Activated CD4-positive, alpha-beta T cell treated with anti-CD3 and anti-CD28 coated beads for 1 hour (primary cell): Measurements from ENCODE around the gene LPAR3.

ENCODE experiments used
- DNase-seq: peaks from one replicate; pipeline ENCODE4 v3.0.0-alpha.2; 2020

The LPAR3 gene

DNA sequence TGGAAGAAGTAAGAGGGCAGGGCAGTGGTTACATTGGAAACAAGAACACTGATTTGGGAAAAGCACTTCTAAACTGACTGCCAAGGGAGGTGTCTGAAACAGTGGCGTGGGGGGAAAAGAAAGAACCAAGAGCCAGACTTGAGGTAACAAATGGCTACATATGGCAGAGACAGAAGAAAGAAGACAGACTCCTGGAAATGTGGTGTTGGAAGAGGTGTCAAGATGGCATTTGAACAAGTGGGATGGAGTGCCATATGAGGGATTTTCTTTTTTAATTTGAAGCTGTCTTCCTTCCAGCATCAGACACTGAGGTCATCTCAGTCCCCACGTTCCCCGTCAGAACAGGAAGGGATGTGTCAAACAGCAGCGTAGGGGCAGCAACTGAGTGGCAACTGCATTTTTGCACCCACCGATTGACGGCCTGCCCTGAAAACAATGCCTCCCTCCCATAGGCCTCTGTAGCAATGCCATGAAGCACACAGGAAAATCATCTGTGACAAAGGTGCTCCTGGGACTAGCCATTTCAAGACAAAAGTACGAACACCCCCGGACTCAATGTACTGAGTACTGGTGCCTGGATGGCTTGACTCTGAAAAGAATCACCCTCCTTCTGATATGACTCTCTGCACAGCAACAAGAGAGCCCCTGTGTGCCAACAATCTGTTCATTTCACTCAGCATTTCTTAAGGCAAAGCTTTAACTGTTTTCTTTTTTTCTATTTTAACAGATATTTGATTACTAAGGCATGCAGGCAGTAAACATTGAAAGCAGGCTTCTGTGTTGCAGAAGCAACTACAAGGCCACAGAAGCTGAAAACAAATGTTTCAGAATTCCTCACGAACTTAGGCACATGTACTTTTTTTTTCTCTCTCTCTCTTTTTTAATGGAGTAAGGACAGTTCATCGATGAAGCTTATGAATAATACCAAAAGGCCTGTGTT lies 37.0 kb downstream of the LPAR3 start:
- no peak for DNase-seq

DNA sequence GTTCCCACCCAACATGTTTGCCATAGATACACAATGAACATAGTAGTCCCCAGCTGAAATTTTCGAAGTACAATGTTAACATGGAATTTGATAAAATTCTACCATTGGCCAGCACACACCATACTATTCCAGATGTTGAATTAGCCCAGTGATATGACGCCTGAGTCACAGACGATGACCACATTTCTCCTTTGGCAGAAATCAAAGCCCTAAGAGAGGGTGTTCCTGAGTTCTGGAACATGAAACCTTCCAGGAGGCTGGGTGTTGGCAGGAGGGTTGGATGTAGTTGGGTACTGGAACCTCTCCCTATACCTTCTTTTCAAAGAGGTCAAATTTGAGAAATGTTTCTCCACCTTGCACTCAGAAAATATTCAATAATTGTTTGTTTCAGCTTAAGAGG lies 37.8 kb downstream of the LPAR3 start:
- DNase-seq, result no peak

GRCh38 chr1:84853741-84854721 lies 39.0 kb downstream of the LPAR3 start:
- no peak for DNase-seq

DNA sequence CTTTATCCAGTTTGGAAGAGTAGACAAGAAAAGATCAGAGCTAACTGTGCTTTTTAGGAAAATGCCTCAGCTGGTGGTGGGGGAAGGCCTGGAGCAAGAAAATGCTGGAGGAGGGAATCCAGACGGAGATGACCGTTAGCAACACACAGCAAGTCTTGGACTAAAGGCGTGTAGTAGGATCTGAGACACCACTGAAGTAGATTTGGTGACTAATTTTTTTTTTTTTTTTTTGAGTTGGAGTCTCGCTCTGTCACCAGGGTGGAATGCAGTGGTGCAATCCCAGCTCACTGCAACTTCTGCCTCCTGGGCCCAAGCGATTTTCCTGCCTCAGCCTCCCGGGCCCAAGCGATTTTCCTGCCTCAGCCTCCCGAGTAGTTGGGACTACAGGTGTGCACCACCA lies 41.2 kb downstream of the LPAR3 start:
- no peak for DNase-seq

- no peak for DNase-seq
Measured at GRCh38 chr1:84849357-84849975, 43.5 kb downstream of the LPAR3 start.

GRCh38 chr1:84847253-84848250 lies 45.5 kb downstream of the LPAR3 start:
- no peak for DNase-seq

DNA sequence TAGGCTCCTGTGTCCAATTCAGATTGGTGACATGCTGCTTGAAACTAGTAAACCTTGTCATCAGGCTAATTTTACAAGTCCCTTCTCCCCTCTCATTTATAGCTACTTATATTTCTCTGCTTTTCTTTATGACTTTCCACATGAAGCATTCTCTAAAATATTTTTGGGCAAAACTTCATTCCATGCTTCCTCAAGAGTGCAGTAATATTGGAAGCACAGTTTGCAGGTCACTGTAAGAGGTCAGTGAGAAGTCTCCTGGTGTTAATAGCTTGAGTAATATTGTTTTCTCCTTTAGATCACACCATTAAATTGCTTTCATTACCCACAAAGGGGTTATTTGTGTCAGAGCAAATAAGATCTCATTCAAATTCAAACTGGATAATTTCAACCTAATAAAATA lies 46.6 kb downstream of the LPAR3 start:
- no peak for DNase-seq

DNA sequence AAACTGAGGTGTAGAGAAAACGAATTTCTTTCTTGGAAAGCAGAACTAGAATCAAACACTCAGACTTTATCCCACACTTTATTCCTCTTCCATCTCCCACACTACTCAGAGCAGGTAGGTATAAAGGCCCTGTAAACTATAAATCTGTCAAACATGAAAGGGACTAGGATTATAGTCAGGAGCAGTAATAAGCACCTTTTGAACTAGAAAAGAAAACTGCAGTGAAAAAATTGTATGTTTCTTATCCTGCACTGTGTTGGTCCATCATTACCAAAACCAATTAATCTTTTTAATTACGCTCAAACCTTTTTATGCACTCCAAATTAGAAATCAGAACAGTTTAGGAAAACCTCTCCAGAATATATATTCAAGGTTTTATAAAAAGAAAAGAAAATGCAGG lies 47.6 kb downstream of the LPAR3 start:
- DNase-seq, result no peak

GRCh38 chr1:84844094-84844493 lies 48.9 kb downstream of the LPAR3 start:
- no peak for DNase-seq

DNA sequence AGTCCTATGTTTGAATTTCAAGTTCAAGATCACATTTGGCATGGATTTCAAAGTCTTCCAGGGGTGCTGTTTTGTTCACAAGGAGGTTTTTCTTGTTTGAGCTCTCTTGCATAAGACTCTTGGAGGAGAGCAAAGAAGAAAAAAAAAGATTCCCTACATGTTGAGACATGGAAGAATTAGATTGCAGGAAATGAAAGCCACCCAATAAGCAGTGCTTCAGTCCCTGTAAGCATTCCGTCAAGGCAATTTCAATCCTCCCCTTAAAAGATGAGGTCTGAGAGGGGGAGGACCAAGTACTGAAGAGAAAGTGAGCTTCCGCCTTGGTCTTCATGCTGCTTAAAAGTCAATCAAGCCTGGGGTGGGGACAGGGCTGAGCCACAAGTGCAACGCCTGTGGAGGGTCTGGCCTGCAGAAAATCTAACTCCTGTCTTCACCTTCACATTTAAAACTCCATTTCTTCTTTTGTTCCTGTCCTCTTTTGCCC lies 50.2 kb downstream of the LPAR3 start:
- DNase-seq, result no peak

GRCh38 chr1:84841971-84842370 lies 51.0 kb downstream of the LPAR3 start:
- no peak for DNase-seq

GRCh38 chr1:84840346-84840745 lies 52.7 kb downstream of the LPAR3 start:
- no peak for DNase-seq

DNA sequence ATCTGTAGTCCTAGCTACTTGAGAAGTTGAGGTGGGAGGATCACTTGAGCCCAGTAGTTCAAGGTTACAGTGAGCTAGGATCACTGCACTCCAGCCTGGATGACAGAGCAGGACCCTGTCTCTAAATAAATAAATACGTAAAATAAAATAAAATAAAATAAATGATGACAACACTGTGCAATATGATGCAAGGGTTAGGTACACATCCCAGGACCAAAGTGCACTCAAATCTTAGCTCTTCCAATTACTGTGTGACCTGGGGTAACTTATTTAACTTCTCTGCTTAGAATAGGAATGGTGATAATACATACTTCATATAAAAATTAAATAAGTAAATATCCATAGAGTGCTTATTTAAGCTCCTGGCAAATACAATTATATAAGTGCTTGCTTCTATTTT lies 53.5 kb downstream of the LPAR3 start:
- no peak for DNase-seq

DNA sequence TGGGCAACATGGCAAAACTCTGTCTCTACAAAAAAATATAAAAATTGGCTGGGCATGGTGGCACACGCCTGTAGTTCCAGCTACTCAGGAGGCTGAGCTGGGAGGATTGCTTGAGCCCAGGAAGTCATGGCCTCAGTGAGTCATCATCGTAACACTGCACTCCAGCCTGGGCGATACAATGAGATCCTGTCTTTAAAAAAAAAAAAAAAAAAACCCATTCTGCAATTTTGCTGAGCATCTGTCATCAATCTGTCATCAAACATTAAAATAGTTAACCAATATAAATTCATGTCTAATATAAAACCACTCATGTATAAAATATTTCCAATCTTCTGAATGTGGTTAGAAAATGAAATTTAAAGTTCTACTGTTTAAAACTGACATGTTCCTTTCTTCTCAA lies 56.9 kb downstream of the LPAR3 start:
- DNase-seq, result no peak

GRCh38 chr1:84835169-84835568 lies 57.8 kb downstream of the LPAR3 start:
- no peak for DNase-seq

DNA sequence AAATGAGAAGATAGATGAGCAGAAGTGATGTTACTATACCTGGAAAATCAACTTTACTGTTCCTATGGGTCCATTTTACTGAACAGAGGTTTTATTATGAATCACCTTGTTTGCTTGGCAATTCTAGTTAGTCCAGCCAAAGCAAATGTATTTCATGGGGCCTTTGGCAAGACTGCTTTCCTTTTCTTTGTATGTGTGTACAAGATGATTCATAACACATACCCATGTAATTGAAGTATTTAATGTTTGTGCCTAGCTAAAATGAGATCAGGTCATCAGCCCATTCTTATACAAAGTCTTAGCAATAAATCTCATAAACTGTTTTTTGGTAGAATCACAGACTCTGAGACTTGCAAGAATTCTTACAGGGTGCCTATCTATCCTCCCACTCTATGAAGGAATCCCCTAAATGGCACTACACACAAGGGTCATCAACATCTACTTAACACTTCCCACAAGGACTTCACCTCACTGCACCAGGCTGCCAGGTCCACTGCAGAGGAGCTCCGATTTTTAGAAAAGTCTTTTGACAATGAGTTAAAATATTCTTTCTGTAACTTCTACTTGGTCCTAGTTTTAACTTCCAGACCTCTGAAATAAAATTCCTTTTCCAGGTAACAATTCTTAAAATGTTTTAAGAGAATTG lies 58.5 kb downstream of the LPAR3 start:
- DNase-seq, result no peak

DNA sequence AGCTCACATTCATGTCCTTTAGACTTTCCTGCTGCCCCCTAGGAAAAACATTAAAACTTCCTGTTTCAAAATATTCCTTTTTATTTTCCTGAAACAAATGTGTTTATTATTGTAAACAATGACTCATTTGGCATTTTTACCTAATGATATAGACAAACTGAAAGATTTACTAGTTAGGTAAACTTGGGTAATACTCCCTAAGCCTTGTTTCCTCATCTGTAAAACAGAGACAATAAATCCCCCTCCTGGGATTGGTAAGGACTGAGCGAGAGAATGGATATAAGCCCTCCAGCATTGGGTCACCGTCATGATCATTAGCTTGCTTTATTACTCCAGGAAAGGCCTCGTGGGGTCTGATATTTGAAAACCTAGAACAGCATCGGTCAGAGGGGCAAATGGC lies 59.8 kb downstream of the LPAR3 start:
- no peak for DNase-seq

DNA sequence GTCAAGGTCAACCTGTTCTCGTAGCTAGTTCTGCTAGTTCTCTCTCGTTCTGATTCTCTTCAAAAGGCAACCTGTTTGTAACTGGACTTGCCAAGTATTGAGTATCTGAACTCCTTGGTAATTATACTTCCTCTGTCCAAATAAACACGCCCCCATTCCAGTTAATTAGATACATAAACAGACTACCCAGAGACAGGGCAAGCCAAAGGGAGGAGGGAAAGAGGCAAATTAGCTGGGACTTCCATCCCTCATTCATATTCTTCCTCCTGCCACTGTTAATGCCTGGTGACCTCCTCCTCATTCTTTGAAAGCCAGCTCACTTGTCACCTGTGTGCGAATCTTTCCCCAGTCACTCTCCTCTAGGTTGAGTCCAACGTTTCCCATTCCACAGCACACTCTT lies 62.9 kb downstream of the LPAR3 start:
- no peak for DNase-seq

DNA sequence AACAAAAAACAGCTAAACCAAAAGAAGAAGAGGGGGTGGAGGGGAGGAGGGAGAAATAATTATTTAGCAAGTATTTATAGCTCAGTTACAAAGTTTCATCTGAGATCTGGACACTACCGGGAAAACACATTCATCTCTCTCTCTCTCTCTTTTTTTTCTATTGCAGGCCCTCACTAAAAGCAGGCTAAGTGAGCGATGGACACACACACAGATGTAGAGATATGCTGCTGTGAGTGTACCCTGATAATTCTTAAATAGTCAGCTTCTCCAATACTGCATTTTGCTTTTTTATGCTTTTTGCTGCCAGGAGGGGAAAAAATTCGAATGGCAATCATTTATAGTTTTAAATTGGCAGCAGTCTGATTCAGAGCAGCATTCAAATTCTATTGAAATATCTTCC lies 65.0 kb downstream of the LPAR3 start:
- DNase-seq, result no peak

DNA sequence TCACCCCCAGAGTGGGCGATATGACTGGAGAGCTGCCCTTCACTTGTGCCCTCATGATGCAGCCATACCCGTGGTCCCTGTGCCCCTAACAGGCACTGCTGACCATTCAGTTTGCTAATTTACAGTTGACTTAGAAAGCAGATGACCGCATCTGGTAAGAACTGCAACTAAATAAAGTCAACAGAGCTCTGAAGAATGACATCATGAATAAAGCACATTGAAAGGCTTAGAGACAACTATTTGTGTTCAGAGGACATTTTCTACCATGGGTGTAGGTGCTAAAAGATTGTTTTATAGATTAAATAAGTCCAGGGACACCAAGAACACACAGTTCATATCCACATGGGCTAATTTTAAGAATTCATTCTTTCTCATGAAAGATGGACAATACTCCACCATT lies 65.5 kb downstream of the LPAR3 start:
- no peak for DNase-seq

DNA sequence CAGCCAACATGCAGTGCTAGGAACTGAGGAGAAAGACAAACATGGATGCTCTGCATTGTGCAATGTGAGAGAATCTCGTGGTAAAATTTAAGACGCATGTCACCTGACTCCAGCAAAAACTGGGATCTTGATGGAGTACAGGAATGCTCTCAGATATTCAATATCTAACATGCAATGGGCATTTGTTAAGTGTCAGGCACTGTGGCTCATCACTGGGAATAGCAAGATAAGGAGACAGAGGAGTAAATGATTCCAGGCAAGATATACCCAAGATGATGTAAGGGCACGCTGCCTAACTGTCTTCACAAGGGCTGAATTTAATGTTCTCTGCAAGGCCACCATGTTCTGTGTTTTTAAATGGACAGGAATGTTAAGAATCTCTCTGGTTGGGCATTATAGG lies 67.8 kb downstream of the LPAR3 start:
- no peak for DNase-seq
